ENCODE results near the gene GALK2. TPM values are rescaled to one million over a fixed set of nuclear protein-coding genes. Genes with fewer than 3 reads are reported as not detected.

The GALK2 gene
- total and polyA plus RNA-seq, 2 experiments from 2014 or later = 11.5 to 23.0 TPM

GRCh38 chr15:49242820-49243219, 72.8 kb downstream of the GALK2 start:
- no peaks in the 10 kb centered on the region for H3K9me3 Mint-ChIP-seq
- H2AFZ ChIP-seq = no peak overlapping the region
- peak; percentile 41 for DNase-seq (ENCODE audit: low spot score)
- H3K27me3 Mint-ChIP-seq (ENCODE audit: insufficient read depth, low read depth, poor library complexity) = no peaks in the 10 kb centered on the region
- H3K36me3 Mint-ChIP-seq (ENCODE audit: low read depth) = peaks cover 11% of the 10 kb centered on the region; the same call in 2 of the 3 replicates
- no peaks in the 10 kb centered on the region for H3K27me3 ChIP-seq (ENCODE audit: insufficient read depth)
- H3K4me1 ChIP-seq (ENCODE audit: insufficient read depth) = peaks cover 11% of the 10 kb centered on the region
- no peak overlapping the region for H3K4me3 Mint-ChIP-seq
- H3K4me2 ChIP-seq = no peak overlapping the region
- peaks cover 4% of the 10 kb centered on the region; the same call in 1 of the 2 replicates for H3K9me2 ChIP-seq (ENCODE audit: insufficient read depth)
- no peak overlapping the region for H3K4me3 ChIP-seq
- no peak overlapping the region for H3K27ac ChIP-seq (ENCODE audit: low read depth)
- H3K27ac Mint-ChIP-seq = peak overlapping the region; percentile 53
- no peaks in the 10 kb centered on the region for H3F3A ChIP-seq (replicated peaks; ENCODE audit: low read depth)
- H3K79me2 ChIP-seq (replicated peaks; ENCODE audit: insufficient read depth) = no peaks in the 10 kb centered on the region
- no peaks in the 10 kb centered on the region for H4K20me1 ChIP-seq (replicated peaks; ENCODE audit: insufficient read depth)
- H3K4me1 Mint-ChIP-seq = peaks cover 10% of the 10 kb centered on the region
- H3K36me3 ChIP-seq (ENCODE audit: insufficient read depth) = 0 out of 2 replicates have a peak, but pooled peaks cover 3% of the 10 kb centered on the region
- no peak for TF ChIP-seq EZH2phosphoT487 (IDR thresholded peaks at IDR 0.05; ENCODE audit: unreplicated experiment)
- no peak for TF ChIP-seq ZNF462 (CRISPR knock-in tag; IDR thresholded peaks at IDR 0.05)
- TF ChIP-seq ZNF331 (CRISPR knock-in tag; IDR thresholded peaks at IDR 0.05; ENCODE audit: low read depth) = no peak
- no peak for TF ChIP-seq NANOG (IDR thresholded peaks at IDR 0.05; ENCODE audit: borderline replicate concordance)
- peak; percentile 41; the same call in 1 of the 3 replicates for ATAC-seq

- 0 out of 2 replicates have a peak, but pooled peaks cover 3% of the 10 kb centered on the region for H3K36me3 ChIP-seq (ENCODE audit: insufficient read depth)
- Mint-ChIP-seq H3K9me3 (peaks cover 19% of the 10 kb centered on the region), H3K4me3 (no peak overlapping the region), H3K36me3 (ENCODE audit: low read depth) (peaks cover 34% of the 10 kb centered on the region), H3K27ac (no peak overlapping the region), H3K27me3 (ENCODE audit: insufficient read depth, low read depth, poor library complexity) (no peaks in the 10 kb centered on the region), H3K4me1 (peaks cover 5% of the 10 kb centered on the region)
- TF ChIP-seq CREB1 (CRISPR knock-in tag; IDR thresholded peaks at IDR 0.05; ENCODE audit: low read depth) (no peak), ZNF331 (CRISPR knock-in tag; IDR thresholded peaks at IDR 0.05; ENCODE audit: low read depth) (no peak), STAT1 (IDR thresholded peaks at IDR 0.05; ENCODE audit: unreplicated experiment) (no peak), ZNF114 (CRISPR knock-in tag; IDR thresholded peaks at IDR 0.05) (no peak), JUNB (IDR thresholded peaks at IDR 0.05; ENCODE audit: unreplicated experiment) (no peak), ETS1 (IDR thresholded peaks at IDR 0.05) (no peak)
- peaks cover 4% of the 10 kb centered on the region; the same call in 1 of the 2 replicates for H3K9me2 ChIP-seq (ENCODE audit: insufficient read depth)
- ATAC-seq (no peak), DNase-seq (ENCODE audit: low spot score) (no peak)
- H3K4me1 ChIP-seq (ENCODE audit: insufficient read depth) = no peaks in the 10 kb centered on the region
- H3K4me2 ChIP-seq = no peak overlapping the region
- no peak overlapping the region for H3K27ac ChIP-seq (ENCODE audit: low read depth)
- no peak overlapping the region for H3K4me3 ChIP-seq
- H4K20me1 ChIP-seq (replicated peaks; ENCODE audit: insufficient read depth) = no peaks in the 10 kb centered on the region
- no peaks in the 10 kb centered on the region for H3K27me3 ChIP-seq (ENCODE audit: insufficient read depth)
- no peaks in the 10 kb centered on the region for H3F3A ChIP-seq (replicated peaks; ENCODE audit: low read depth)
- no peak overlapping the region for H2AFZ ChIP-seq
- H3K79me2 ChIP-seq (replicated peaks; ENCODE audit: insufficient read depth) = no peaks in the 10 kb centered on the region
These were observed 77.6 kb downstream of the GALK2 start for GRCh38 chr15:49247556-49248110.
